Measurements from ENCODE around the gene TENM4. TPM values are rescaled to one million over a fixed set of nuclear protein-coding genes. Genes with fewer than 3 reads are reported as not detected.

Gene TENM4
- total RNA-seq, 1 donor from 2014 or later, result 5.1 TPM

DNA sequence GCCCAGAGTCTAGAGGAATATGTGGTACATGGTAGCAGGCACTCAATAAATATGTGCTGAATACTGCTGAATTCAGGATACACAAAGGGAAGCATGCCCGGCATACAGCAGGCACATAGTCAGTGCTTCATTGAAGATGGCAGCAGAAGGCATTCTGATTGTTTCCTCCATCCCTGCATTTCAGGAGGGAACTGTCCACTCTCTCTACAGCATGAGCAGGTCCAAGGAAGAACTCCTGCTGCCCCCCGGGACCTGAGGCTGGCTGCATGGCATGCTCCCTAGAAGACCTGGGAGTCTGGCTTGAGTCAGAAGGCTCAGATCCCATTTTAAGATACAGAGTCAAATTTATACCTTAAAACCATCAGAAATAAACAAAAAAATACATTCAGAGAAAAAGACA, 546.8 kb downstream of the TENM4 start:
- H3K4me3 Mint-ChIP-seq, result no peak overlapping the region
- no peaks in the 10 kb centered on the region for H4K20me1 ChIP-seq (ENCODE audit: low read depth)
- no peaks in the 10 kb centered on the region for H3K4me1 ChIP-seq
- no peak for DNase-seq (ENCODE audit: low spot score)
- H3K27me3 ChIP-seq, result no peaks in the 10 kb centered on the region
- H3K27me3 Mint-ChIP-seq (ENCODE audit: insufficient read depth, low read depth), result peaks cover 2% of the 10 kb centered on the region
- H3K36me3 Mint-ChIP-seq, result peaks cover 22% of the 10 kb centered on the region
- no peak overlapping the region for H2AFZ ChIP-seq (replicated peaks)
- H3F3A ChIP-seq (ENCODE audit: low read depth), result no peaks in the 10 kb centered on the region
- H3K4me1 Mint-ChIP-seq, result peaks cover 3% of the 10 kb centered on the region
- no peaks in the 10 kb centered on the region for H3K79me2 ChIP-seq (ENCODE audit: low read depth)
- TF ChIP-seq EZH2 (IDR thresholded peaks at IDR 0.05), result no peak
- TF ChIP-seq, protein P1, sequence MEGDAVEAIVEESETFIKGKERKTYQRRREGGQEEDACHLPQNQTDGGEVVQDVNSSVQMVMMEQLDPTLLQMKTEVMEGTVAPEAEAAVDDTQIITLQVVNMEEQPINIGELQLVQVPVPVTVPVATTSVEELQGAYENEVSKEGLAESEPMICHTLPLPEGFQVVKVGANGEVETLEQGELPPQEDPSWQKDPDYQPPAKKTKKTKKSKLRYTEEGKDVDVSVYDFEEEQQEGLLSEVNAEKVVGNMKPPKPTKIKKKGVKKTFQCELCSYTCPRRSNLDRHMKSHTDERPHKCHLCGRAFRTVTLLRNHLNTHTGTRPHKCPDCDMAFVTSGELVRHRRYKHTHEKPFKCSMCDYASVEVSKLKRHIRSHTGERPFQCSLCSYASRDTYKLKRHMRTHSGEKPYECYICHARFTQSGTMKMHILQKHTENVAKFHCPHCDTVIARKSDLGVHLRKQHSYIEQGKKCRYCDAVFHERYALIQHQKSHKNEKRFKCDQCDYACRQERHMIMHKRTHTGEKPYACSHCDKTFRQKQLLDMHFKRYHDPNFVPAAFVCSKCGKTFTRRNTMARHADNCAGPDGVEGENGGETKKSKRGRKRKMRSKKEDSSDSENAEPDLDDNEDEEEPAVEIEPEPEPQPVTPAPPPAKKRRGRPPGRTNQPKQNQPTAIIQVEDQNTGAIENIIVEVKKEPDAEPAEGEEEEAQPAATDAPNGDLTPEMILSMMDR (IDR thresholded peaks at IDR 0.05), result no peak
- no peak for TF ChIP-seq EZH2phosphoT487 (IDR thresholded peaks at IDR 0.05)
- no peak overlapping the region for H3K4me3 ChIP-seq
- H3K27ac ChIP-seq, result no peak overlapping the region
- no peaks in the 10 kb centered on the region for H3K36me3 ChIP-seq
- no peak overlapping the region for H3K4me2 ChIP-seq
- H3K9ac ChIP-seq, result no peak overlapping the region
- no peak overlapping the region for H3K27ac Mint-ChIP-seq
- no peaks in the 10 kb centered on the region for H3K9me3 Mint-ChIP-seq
- H3K9me3 ChIP-seq (ENCODE audit: low read depth), result no peaks in the 10 kb centered on the region

DNA sequence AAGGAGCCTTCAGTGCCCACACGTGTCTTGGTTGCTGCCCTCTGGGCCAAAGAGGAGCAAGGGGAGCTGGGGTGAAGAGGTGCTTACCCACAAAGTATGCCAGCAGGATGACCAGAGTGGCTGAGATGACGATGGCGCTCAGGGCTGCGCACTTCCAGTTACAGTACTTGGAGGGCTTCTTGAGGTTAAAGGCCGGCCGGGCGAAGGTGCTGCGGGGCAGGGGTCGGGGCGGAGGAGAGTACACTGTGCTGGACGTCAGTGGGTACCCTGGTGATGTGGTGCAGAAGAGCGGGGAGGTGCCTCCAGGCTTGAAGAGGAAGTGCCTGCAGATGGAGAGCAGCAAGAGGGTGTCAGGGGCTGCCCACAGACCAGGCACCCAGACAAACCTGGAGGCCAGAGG, 551.1 kb downstream of the TENM4 start:
- no peaks in the 10 kb centered on the region for H3K4me1 Mint-ChIP-seq
- TF ChIP-seq EZH2 (IDR thresholded peaks at IDR 0.05) (no peak), EZH2phosphoT487 (IDR thresholded peaks at IDR 0.05) (no peak)
- TF ChIP-seq, protein P1 (IDR thresholded peaks at IDR 0.05), result no peak
- DNase-seq (ENCODE audit: low spot score), result no peak
- H3K27me3 Mint-ChIP-seq (ENCODE audit: insufficient read depth, low read depth), result peaks cover 2% of the 10 kb centered on the region
- H3K79me2 ChIP-seq (ENCODE audit: low read depth), result no peaks in the 10 kb centered on the region
- no peaks in the 10 kb centered on the region for H3F3A ChIP-seq (ENCODE audit: low read depth)
- H3K36me3 ChIP-seq, result no peaks in the 10 kb centered on the region
- H3K4me1 ChIP-seq, result no peaks in the 10 kb centered on the region
- no peak overlapping the region for H2AFZ ChIP-seq (replicated peaks)
- H3K9me3 ChIP-seq (ENCODE audit: low read depth), result no peaks in the 10 kb centered on the region
- no peaks in the 10 kb centered on the region for H4K20me1 ChIP-seq (ENCODE audit: low read depth)
- peaks cover 30% of the 10 kb centered on the region for H3K36me3 Mint-ChIP-seq
- H3K27me3 ChIP-seq, result no peaks in the 10 kb centered on the region
- no peak overlapping the region for H3K4me3 Mint-ChIP-seq
- H3K27ac ChIP-seq, result no peak overlapping the region
- H3K4me2 ChIP-seq, result no peak overlapping the region
- H3K9ac ChIP-seq, result no peak overlapping the region
- no peak overlapping the region for H3K4me3 ChIP-seq
- no peaks in the 10 kb centered on the region for H3K9me3 Mint-ChIP-seq
- H3K27ac Mint-ChIP-seq, result no peak overlapping the region

DNA sequence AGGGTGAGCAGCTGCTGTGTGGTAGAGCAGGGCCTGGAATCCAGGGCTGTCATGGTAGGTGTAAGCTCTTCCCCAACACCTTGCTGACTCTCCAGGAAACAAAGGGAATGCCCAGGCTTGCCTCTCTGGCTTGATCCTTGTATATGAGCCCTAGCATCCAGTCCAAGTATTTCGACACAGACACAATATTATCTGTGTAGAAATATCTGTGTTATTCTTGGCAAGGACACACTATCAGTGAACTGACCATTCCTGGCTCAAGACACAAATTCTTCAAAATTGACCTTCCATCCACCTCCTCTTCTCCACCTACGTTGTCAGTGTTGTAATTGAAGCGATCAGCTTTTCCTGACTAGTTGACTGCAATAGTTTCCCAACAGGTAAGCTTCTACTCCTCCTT, 554.2 kb downstream of the TENM4 start:
- TF ChIP-seq EZH2 (IDR thresholded peaks at IDR 0.05) (no peak), EZH2phosphoT487 (IDR thresholded peaks at IDR 0.05) (no peak)
- TF ChIP-seq, protein P1 (IDR thresholded peaks at IDR 0.05), result no peak
- Histone ChIP-seq H3K79me2 (ENCODE audit: low read depth) (no peaks in the 10 kb centered on the region), H3F3A (ENCODE audit: low read depth) (no peaks in the 10 kb centered on the region), H3K36me3 (no peaks in the 10 kb centered on the region), H3K4me1 (no peaks in the 10 kb centered on the region), H3K4me2 (no peak overlapping the region), H3K9ac (no peak overlapping the region), H3K4me3 (no peak overlapping the region), H2AFZ (replicated peaks) (no peak overlapping the region), H4K20me1 (ENCODE audit: low read depth) (no peaks in the 10 kb centered on the region), H3K9me3 (ENCODE audit: low read depth) (no peaks in the 10 kb centered on the region), H3K27ac (no peak overlapping the region), H3K27me3 (no peaks in the 10 kb centered on the region)
- Mint-ChIP-seq H3K36me3 (peaks cover 44% of the 10 kb centered on the region), H3K27me3 (ENCODE audit: insufficient read depth, low read depth) (peaks cover 2% of the 10 kb centered on the region), H3K27ac (no peak overlapping the region), H3K9me3 (peaks cover 4% of the 10 kb centered on the region), H3K4me1 (no peaks in the 10 kb centered on the region), H3K4me3 (no peak overlapping the region)
- DNase-seq (ENCODE audit: low spot score), result no peak

Data from neural progenitor cell (in vitro differentiated cells).